HG03378 (cell line): ENCODE measurements around the gene GALT.
"Not testable (repeated sequence)": the region's sequence is repeated elsewhere in the genome, so short reads cannot be mapped to it uniquely, and the experiment has no call there.

Source experiments
- ATAC-seq: cut with Tn5 transposase; IDR thresholded peaks from one replicate; pipeline ENCODE4 v1.9.1; 2021; ENCODE audit warnings: mild to moderate bottlenecking, moderate library complexity; ENCODE audit not compliant: unreplicated experiment

The GALT gene

DNA sequence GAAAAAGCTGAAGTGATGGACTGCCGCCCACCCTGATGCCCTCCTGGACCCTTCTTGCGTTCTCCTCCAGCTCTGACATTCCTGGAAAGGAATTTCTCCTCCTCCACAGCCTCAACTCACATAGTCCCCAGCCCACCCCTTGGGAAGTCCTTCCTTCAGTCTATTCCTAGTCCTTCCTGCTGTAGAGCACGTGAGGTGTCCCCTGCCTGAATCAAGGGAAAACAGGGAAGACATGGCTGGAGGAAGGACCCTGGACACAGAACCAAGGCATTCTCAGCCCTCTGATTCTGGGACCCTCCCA lies 21.3 kb upstream of the GALT start:
- ATAC-seq = no peak

DNA sequence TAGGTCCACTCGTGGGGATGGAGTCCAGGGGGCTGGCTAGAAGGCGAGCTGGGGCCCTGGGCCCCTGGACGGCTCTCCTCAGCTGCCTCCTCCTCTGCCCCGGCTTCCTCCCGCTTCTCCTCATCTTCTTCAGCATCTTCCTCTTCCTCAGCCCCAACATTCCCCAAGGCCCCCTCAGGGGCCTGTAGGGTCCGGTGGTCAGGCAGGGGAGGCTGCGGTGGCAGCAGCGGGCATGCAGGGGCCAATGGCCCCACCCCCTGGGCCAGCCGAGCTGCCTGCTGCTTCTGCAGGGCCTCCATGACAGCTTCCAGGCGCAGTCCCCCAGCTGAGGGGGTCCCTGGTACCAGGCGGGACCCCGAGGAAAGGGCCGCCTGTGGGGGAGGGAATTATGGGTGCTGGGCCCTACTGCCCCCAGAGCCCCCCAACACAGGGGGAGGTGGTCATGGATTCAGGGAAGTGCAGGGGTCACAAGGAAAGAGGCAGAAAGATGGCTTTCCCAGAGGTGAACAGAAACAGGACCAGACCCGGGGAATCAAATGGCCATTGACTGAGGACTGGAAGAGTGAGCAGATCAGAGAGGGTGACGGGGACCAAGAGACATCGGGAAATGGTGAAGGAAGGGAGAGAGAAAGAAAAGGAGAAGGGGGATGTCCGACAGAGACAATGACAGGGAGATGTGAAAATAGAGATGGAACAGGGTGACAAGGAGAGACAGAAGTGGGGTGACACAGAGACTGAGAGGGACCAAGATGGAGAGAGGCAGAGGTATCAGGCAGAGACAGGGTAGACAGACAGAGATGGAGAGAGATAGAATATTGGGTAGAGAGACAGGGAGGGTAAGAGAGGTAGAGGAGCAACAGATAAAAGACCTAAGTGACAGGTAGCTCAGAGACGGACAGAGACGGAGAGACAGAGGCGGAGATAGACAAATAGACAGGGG lies 18.5 kb upstream of the GALT start:
- no peak for ATAC-seq

DNA sequence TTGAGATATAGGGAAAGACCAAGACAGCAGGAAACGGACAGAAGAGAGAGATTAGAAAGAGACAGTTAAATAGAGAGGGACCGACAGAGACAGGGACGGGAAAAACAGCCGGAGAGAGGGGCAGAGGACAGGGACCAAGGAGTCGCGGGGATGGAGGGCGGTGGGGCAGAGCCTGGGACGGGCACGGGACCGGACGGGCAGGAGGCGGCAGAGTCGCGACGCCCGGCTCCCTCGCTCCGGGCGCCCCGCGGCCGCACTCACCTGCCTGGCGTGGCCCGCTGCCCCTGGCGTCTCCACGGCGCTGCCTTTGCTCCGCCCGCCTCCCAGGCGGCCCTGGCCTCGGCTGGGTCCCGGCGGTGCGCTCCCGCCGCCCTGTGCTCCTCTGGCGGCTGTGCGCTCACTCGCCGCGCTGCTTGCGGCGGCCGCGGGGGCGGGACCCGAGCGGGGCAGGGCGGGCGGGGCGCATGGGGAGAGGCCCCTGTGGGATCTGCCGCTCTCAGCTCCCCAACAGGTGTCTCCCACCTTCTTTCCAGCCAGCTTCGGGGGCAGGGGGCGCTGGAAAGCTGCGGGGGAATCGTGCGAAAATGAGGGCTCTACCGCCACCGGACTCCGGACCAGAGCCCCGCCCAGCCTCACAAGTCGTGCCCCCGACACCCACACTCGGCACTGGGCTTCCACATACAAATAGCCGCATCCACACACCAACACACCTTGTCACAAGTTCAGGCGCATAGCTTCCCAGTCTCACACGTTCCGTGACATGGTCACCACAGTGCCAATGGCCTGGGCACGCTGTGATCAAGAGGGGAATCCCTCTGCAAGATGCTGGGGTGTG lies 17.6 kb upstream of the GALT start, which contains the start of gene ARID3C:
ARID3C (minus strand) TSS at position 411 of the 835 bp plus-strand sequence. CDS start 1,052 bp downstream, outside the sequence.
- ATAC-seq = no peak

DNA sequence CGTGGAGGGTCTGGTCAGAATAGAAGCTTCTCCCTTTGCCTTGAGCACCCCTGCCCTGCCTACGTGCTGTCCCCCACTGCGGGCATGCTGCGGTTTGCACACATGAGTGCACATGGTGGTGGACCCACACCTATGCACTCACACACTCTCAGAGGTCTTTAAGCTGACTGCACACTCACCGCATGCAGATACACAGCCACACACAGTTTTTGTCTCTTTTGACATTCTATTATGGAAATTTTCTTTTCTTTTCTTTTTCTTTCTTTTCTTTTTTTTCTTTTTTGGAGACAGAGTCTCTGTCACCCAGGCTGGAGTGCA lies 17.0 kb upstream of the GALT start:
- ATAC-seq = no peak

DNA sequence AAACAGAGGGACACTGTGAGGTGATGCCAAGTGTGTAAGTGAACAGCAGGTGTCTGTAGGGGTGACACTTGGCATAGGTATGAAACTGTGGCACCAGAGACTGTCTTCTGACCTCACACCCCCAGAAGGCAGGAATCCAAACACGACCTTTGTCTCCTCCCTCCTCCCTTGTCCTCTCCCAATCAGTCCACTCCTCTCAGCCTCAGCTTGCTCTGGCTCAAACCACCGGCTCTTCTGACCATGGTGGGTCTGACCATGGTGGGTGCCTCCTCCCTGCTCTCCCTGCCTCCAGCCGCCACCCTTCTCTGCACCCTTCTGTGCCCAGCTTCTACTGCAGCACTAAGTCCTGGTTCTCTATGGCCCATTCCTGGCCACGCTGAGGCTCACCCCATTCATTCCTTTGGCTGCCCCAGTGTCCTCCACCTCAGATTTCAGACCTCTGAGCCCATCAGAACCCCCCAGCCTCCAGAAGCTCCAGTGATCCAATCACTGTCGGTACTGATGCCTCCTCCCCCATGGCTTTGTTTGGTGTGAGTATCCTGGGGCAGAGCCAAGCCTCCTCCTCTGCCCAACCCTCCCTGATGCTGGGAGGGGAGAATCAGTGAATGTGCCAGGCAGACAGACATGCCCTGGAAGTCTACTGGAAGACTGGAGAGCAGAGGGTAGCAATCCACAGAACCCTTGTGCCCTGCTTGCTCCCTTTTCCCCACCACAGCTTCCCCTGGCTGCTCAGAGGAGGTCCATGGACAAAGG lies 15.9 kb upstream of the GALT start:
- ATAC-seq = no peak

DNA sequence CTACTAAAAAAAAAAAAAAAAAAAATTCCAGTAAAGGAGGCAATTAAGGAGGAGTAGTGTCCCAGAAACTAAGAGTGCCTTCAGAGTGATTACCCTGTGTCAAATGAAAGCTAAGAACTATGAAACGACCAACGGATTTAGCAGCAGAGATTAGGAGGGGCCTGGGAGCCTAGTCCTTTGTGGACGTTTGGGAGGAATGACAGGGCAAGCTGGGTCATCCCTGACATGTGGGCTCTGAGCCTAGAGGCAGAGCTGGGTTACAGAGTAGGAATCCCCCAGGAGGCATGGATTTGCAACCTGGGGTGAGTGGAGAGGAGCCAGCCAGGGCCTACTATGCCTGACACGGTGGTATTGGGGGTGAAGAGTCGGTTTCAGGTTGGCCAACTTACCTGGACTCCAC lies 13.3 kb upstream of the GALT start:
- ATAC-seq = no peak

DNA sequence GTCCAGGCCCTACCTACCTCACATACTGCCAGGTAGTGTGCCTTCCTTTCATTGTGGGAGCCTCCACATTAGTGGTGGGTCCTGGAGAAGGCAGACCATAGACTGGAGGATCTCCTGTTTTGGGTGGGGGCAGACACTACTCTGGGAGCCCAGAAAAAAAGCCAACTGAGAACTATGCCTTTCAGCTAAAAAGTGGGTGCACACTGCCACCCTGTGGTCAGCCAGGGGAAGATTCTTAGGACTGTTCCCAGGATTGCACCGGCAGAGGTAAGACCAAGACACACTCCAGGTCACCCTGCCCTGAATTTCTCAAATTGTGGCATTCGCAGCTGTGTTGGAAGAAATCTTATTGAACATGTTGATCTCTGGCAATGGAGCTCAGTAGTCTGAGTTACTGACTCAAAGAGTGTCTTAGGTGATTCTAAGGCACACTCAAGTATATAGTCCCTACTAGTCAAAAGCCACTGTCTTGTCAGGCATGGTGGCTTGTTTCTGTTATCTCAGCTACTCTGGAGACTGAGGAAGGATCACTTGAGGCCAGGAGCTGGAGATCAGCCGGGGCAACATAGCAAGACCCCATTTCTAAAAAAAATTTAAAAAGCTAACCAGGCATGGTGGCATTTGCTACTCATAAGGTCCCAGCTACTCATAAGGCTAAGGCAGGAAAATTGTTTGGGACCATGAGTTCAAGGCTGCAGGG lies 12.5 kb upstream of the GALT start:
- peak; percentile 43 for ATAC-seq

DNA sequence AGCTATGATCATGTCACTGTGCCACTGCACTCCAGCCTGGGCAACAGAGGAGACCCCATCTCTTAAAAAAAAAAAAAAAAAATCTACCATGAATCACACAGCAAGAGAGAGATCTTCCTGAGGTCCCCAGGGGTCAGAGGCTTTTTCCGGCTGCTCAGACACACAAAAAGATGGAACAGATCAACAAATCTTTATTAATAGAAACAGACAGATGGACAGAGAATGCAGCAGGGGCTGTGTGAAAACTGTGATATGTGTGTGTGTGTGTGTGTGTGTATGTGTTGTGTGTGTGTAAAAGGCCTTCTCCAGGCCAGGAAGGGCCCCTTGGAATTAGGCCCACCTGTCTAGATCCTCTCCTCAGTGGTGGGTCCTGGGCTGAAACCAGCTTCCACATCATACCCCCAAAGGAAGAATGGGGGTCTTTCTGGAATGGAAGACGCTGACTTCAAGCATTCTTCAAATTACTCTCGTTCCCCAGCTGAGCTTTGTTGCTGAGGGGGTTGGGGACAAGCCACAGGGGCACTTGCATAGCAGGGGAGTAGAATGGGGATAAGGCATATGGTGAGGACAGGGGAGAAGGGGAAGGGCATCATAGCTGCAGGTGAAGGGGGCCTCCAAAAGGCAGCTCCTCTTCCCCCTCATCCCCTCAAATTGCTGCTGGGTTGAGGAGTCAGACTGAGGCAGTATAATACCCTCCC lies 11.8 kb upstream of the GALT start:
- no peak for ATAC-seq

DNA sequence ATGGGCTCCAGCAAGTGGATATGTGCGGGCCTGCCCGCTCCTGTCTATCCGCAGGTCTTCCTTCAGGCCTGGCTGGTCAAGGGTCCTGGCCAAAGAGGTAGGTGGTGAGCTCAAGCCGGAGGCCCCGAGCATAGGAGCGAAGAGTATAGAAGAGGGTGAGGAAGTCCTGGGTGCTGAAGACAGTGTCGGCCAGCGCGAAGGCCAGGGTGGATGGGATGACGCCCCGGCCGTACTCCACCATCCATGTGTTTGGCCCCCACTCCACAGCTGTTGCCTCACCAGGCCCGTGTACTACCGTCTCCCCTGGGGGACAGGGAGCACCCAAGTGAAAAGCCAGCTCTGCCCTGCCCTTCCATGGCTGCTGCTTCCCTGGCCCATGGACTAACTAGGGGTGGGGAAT lies 10.9 kb upstream of the GALT start:
- ATAC-seq = no peak

DNA sequence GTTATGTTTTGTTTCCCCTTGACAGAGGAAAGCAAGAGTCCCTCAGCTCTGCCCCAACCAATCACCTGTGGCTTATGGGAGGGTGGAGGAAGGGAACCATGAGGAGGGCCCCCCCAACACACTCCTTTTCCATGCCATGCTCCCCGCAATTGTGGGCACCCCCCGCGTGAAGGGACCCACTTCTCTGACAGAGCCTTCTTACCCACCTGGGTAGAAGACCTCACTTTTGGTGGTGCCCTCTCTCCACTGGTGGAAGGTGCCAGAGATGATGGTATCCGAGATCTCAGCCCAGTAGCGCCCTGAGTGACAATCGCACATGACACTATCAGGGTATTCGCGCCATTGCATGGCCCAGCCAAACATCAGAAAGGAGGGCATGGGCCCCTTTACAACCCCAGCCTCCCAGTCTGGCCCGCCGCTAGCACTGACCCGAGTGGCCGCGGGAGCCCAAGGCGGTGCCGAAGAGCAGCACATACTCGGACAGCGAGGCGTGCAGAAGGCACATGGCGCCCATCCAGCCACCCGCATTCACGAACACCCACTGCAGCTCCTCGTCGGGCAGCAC lies 9.6 kb upstream of the GALT start:
- ATAC-seq = peak; percentile 14

DNA sequence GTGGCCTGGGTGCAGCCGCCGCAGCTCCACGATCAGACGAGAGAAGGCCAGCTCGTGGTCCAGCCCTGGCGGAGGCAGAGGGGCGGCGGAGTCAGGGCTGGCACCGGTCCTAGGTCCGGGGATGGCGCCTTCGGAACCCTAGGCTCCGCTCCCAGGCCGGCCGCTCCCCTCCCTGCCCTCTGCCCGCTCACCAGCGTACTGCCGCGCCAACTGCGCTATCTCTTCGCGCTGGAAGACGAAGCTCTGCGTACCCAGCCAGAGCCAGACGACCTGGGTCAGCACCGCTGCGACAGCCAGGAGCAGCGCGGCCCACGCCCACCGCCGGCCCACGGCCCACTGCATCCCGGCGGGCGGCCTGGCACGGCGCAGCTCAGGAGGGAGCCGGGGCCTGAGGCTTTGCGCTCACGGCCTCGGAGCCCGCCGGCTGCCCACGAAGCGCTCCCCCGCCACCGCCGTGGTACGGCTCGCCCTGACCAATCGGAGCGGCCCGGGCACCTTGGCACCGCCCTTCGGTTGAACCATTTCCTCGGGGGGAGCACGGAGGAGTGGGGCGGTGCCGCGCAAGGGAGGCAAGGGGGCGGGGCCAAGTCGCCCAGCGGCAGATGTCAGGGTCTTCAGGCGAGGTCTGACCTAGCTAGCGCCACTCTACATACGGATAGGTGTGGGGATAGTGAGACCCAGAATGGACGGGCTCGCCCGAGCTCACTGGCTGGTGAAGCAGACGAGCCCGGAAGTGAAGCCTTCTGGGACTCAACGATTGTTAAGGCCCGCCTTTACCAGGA lies 8.9 kb upstream of the GALT start, which contains the start of gene SIGMAR1:
SIGMAR1 (minus strand) TSS at position 432 of the 782 bp plus-strand sequence; CDS start at position 342, 90 bp downstream.
- ATAC-seq = peak; percentile 67

DNA sequence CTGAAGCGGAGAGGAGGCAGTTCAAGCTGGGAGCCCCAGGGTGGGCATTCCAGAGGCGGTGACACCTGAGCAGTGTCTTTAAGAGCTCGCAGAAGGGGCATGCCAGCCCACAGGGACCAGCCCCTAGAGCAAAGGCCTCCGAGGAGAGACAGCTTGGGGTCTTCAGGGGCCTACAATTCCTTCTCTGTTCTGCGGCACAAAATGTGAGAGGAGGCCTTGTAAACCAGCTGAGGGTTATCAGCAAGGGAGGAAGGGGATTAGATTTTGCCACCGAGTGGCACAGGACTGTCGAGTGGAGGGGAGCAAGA lies 8.4 kb upstream of the GALT start:
- no peak for ATAC-seq

DNA sequence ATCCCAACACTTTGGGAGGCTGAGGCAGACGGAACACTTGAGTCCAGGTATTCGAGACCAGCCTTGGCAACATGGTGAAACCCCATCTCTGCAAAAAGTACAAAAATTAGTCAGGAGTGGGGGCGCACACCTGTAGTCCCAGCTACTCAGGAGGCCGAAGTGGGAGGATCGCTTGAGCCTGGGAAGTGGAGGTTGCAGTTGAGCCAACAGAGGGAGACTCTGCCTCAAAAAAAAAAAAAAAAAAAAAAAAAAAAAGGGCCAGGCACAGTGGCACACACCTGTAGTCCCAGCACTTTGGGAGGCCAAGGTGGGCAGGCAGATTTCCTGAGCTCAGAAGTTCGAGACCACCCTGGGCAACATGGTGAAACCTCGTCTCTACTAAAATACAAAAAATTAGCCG lies 7.2 kb upstream of the GALT start:
- not testable (repeated sequence) for ATAC-seq

DNA sequence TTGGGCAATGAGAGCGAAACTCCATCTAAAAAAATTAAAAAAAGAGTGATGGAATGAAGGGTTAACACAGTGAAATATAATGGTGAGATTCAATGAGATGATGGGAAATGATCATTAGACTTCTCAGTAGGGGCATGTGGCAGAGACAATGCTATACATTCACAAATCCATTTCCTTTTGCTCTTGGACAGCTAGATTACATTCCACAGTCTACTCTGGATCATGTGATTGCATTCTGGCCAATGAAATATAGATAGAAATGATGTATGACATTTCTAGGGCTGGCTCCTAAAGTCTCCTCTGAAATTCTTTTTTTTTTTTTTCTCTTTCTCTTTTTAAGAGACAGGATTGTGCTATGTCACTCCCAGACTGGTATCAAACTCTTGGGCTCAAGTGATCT lies 3.8 kb upstream of the GALT start:
- ATAC-seq = no peak

DNA sequence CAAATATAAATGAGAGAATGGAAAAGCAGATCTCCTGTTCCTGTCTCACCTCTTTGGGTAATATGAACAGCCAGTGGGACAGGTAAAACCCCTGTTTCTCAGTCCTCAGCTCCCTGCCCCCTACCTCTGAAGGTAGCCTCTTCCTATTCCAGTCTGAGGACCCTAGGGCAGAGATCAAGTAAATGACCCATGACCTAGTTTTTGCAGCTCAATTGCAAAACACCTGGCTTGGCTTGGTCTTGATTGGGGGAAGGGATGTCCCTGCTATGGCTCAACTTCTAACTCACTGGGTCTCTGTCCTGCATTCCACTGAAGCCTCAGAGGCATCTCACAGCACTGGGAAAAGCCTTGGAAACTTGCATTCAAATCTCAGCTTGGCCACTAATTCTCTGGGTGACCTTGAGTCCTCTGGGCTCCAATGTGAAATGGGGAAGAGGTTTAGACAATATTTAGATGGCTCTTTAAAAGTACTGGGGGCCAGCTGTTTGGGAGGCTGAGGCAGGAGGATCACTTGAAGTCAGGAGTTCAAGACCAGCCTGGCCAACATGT lies 1.6 kb upstream of the GALT start:
- ATAC-seq = no peak

DNA sequence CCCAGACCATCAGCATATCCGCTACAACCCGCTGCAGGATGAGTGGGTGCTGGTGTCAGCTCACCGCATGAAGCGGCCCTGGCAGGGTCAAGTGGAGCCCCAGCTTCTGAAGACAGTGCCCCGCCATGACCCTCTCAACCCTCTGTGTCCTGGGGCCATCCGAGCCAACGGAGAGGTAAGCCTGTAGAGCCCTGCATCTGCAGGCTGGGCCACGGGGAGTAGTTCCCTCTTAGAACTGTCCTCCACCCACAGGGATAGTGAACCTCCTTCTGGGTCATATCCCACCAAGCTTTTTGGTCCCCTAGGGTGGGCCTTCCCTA lies 569 bp downstream of the GALT start:
- ATAC-seq = no peak

DNA sequence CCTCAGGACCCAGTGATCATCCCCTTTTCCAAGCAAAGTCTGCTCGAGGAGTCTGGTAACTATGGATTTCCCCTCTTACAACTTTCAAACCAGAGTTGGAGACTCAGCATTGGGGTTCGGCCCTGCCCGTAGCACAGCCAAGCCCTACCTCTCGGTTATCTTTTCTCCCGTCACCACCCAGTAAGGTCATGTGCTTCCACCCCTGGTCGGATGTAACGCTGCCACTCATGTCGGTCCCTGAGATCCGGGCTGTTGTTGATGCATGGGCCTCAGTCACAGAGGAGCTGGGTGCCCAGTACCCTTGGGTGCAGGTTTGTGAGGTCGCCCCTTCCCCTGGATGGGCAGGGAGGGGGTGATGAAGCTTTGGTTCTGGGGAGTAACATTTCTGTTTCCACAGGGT lies 1.2 kb downstream of the GALT start:
- ATAC-seq = no peak

DNA sequence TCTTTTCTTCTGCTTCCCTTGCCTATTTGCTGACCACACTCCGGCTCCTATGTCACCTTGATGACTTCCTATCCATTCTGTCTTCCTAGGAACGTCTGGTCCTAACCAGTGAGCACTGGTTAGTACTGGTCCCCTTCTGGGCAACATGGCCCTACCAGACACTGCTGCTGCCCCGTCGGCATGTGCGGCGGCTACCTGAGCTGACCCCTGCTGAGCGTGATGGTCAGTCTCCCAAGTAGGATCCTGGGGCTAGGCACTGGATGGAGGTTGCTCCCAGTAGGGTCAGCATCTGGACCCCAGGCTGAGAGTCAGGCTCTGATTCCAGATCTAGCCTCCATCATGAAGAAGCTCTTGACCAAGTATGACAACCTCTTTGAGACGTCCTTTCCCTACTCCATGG lies 2.2 kb downstream of the GALT start:
- ATAC-seq = no peak

DNA sequence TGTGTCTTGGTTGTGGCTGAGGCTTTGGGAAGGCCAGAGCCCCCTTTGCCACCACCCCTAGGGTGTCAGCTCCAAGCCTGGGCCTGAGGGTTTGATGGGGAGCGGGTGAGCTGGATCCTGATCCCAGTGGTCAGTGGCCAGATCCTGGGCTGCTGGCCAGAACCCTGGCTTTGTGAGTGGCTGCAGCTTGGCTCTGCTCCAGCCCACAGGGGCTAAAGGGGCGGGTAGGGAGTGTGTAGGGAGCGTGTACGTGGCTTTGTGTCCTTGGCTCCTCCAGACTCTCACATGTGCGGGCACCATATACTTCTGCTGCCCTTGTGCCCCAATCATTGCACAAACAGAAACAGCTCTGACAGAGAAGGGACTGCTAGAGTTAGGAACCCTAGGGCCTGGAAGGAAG lies 4.3 kb downstream of the GALT start:
- ATAC-seq = no peak
